H9 (cell line): ENCODE measurements around the gene NCBP3. TPM values are rescaled to one million over a fixed set of nuclear protein-coding genes. Genes with fewer than 3 reads are reported as not detected.
A peak's percentile ranks its signal among the peaks of the same experiment; 100 is the strongest.

Source experiments
- DNase-seq: peaks from one replicate; pipeline ENCODE4 v3.0.0-alpha.2; 2017
- H2AFZ ChIP-seq: one replicate; pipeline ENCODE4 v1.6.1; 2013; ENCODE audit warnings: mild to moderate bottlenecking, low read length, control low read depth, moderate library complexity
- H2AK5ac ChIP-seq: 2 replicates; pipeline ENCODE4 v1.6.1; 2013; ENCODE audit warnings: low read length, control low read depth, mixed read lengths; ENCODE audit not compliant: insufficient read length
- H2BK120ac ChIP-seq: one replicate; pipeline ENCODE4 v1.6.1; 2013; ENCODE audit warnings: low read depth, mild to moderate bottlenecking, low read length, control low read depth, inconsistent platforms; ENCODE audit not compliant: poor library complexity, severe bottlenecking
- H2BK12ac ChIP-seq: 2 replicates; pipeline ENCODE4 v1.6.1; 2013; ENCODE audit warnings: low read length, control low read depth, mixed read lengths, low read depth; ENCODE audit not compliant: insufficient read length
- H2BK15ac ChIP-seq: 2 replicates; pipeline ENCODE4 v1.6.1; 2013; ENCODE audit warnings: low read depth, low read length, control low read depth
- H2BK20ac ChIP-seq: one replicate; pipeline ENCODE4 v1.6.1; 2013; ENCODE audit warnings: low read depth, mild to moderate bottlenecking, low read length, control low read depth, inconsistent platforms; ENCODE audit not compliant: poor library complexity, severe bottlenecking
- H2BK5ac ChIP-seq: 2 replicates; pipeline ENCODE4 v1.6.1; 2013; ENCODE audit warnings: low read length, control low read depth, mixed read lengths; ENCODE audit not compliant: insufficient read length
- H3K14ac ChIP-seq: 2 replicates; pipeline ENCODE4 v1.6.1; 2013; ENCODE audit warnings: low read length, control low read depth; ENCODE audit not compliant: insufficient read depth
- H3K18ac ChIP-seq: 2 replicates; pipeline ENCODE4 v1.6.1; 2013; ENCODE audit warnings: low read depth, mild to moderate bottlenecking, mixed read lengths, low read length, control low read depth; ENCODE audit not compliant: insufficient read length
- H3K23ac ChIP-seq: 2 replicates; pipeline ENCODE4 v1.6.1; 2013; ENCODE audit warnings: low read length, control low read depth, mixed read lengths, low read depth; ENCODE audit not compliant: insufficient read length
- H3K23me2 ChIP-seq: 2 replicates; pipeline ENCODE4 v1.6.1; 2013; ENCODE audit warnings: low read depth, mild to moderate bottlenecking, mixed read lengths, low read length, control low read depth; ENCODE audit not compliant: insufficient read length, poor library complexity, severe bottlenecking
- H3K27ac ChIP-seq: 2 replicates; pipeline ENCODE4 v1.5.1; 2013; ENCODE audit warnings: low read length, control low read depth, mixed read lengths, low read depth; ENCODE audit not compliant: insufficient read length
- H3K27me3 ChIP-seq: 2 replicates; pipeline ENCODE4 v1.6.1; 2013; ENCODE audit warnings: low read length, control low read depth, inconsistent platforms; ENCODE audit not compliant: insufficient read depth
- H3K4ac ChIP-seq: 2 replicates; pipeline ENCODE4 v1.6.1; 2013; ENCODE audit warnings: low read depth, mild to moderate bottlenecking, control low read depth, inconsistent platforms, low read length, moderate library complexity
- H3K4me1 ChIP-seq: 2 replicates; pipeline ENCODE4 v1.6.1; 2013; ENCODE audit warnings: low read length, control low read depth, inconsistent platforms; ENCODE audit not compliant: insufficient read depth
- H3K4me2 ChIP-seq: 2 replicates; pipeline ENCODE4 v1.6.1; 2013; ENCODE audit warnings: low read length, control low read depth, mixed read lengths; ENCODE audit not compliant: insufficient read length, insufficient read depth
- H3K56ac ChIP-seq: 2 replicates; pipeline ENCODE4 v1.6.1; 2013; ENCODE audit warnings: low read depth, mild to moderate bottlenecking, mixed read lengths, low read length, control low read depth; ENCODE audit not compliant: insufficient read length
- H3K79me1 ChIP-seq: 2 replicates; pipeline ENCODE4 v1.6.1; 2013; ENCODE audit warnings: low read depth, mild to moderate bottlenecking, moderate library complexity, low read length, control low read depth, inconsistent platforms; ENCODE audit not compliant: insufficient read depth, poor library complexity, severe bottlenecking
- H3K79me2 ChIP-seq: 2 replicates; pipeline ENCODE4 v1.6.1; 2013; ENCODE audit warnings: low read length, control low read depth, inconsistent platforms; ENCODE audit not compliant: insufficient read depth
- H3K9ac ChIP-seq: 2 replicates; pipeline ENCODE4 v1.6.1; 2013; ENCODE audit warnings: low read length, control low read depth, mixed read lengths; ENCODE audit not compliant: insufficient read length; ENCODE audit errors: extremely low read depth
- H3K9me3 ChIP-seq: one replicate; pipeline ENCODE4 v1.6.1; 2013; ENCODE audit warnings: low read depth, low read length, inconsistent platforms; ENCODE audit not compliant: control insufficient read depth
- H3T11ph ChIP-seq: one replicate; pipeline ENCODE4 v1.6.1; 2013; ENCODE audit warnings: mild to moderate bottlenecking, low read length, control low read depth, inconsistent platforms
- H4K20me1 ChIP-seq: one replicate; pipeline ENCODE4 v1.6.1; 2013; ENCODE audit not compliant: control insufficient read depth, insufficient read length, insufficient read depth
- H4K5ac ChIP-seq: 2 replicates; pipeline ENCODE4 v1.6.1; 2013; ENCODE audit warnings: low read depth, mild to moderate bottlenecking, mixed read lengths, low read length, control low read depth; ENCODE audit not compliant: insufficient read length
- H4K8ac ChIP-seq: replicated peaks from 2 replicates; pipeline ENCODE4 v1.6.1; 2013; ENCODE audit warnings: low read length, control low read depth, mixed read lengths, low read depth; ENCODE audit not compliant: insufficient read length
- H4K91ac ChIP-seq: 2 replicates; pipeline ENCODE4 v1.6.1; 2013; ENCODE audit warnings: low read depth, mild to moderate bottlenecking, moderate library complexity, mixed read lengths, low read length, control low read depth; ENCODE audit not compliant: insufficient read length
- H3K27ac Mint-ChIP-seq, 3 experiments: 2 replicates in 2 of 3; 3 replicates in 1 of 3; pipeline ENCODE4 v1.8.0; 2020 to 2021; ENCODE audit warnings: mixed read lengths in 3 of 3, mild to moderate bottlenecking in 1 of 3, moderate library complexity in 1 of 3
- H3K27me3 Mint-ChIP-seq: 2 replicates; pipeline ENCODE4 v1.8.0; 2021; ENCODE audit warnings: low read depth, mild to moderate bottlenecking, moderate library complexity, mixed read lengths
- H3K36me3 Mint-ChIP-seq, 3 experiments: 2 replicates in 2 of 3; 3 replicates in 1 of 3; pipeline ENCODE4 v1.8.0; 2020 to 2021; ENCODE audit warnings: low read depth in 3 of 3, mixed read lengths in 3 of 3; ENCODE audit not compliant: insufficient read depth in 1 of 3
- H3K4me1 Mint-ChIP-seq, 2 experiments: 2 replicates each; pipeline ENCODE4 v1.8.0; 2020; ENCODE audit warnings: mixed read lengths in 2 of 2
- H3K4me3 Mint-ChIP-seq, 2 experiments: 2 replicates in 1 of 2; 3 replicates in 1 of 2; pipeline ENCODE4 v1.8.0; 2020 to 2021; ENCODE audit warnings: mild to moderate bottlenecking in 2 of 2, mixed read lengths in 2 of 2, moderate library complexity in 1 of 2
- H3K9me3 Mint-ChIP-seq, 2 experiments: 2 replicates in 1 of 2; 3 replicates in 1 of 2; pipeline ENCODE4 v1.8.0; 2020; ENCODE audit warnings: mild to moderate bottlenecking in 2 of 2, mixed read lengths in 2 of 2, moderate library complexity in 1 of 2
- WGBS: extraction: QIAGEN DNeasy Blood & Tissue Kit; methylation state at CpG from one replicate; pipeline ENCODE4 v1.1.7; 2013; ENCODE audit warnings: missing lambda C conversion rate, low lambda C conversion rate, mixed read lengths; ENCODE audit not compliant: insufficient read length; ENCODE audit errors: extremely low coverage; 5-methylcytosine and 5-hydroxymethylcytosine counted together
- total RNA-seq: library from RNA; stranded (reverse); gene quantifications from 2 replicates; pipeline ENCODE4 v1.2.1, GENCODE V29; 2021
- TF ChIP-seq, protein P1 (sequence below): fragments of 200-600 bp; sonication (generic); conservative IDR thresholded peaks from 3 replicates; pipeline ENCODE4 v1.8.0; 2021; ENCODE audit warnings: antibody characterized with exemption, mild to moderate bottlenecking

The NCBP3 gene
- total RNA-seq, 1 experiment from 2014 or later, result 45.7 TPM

DNA sequence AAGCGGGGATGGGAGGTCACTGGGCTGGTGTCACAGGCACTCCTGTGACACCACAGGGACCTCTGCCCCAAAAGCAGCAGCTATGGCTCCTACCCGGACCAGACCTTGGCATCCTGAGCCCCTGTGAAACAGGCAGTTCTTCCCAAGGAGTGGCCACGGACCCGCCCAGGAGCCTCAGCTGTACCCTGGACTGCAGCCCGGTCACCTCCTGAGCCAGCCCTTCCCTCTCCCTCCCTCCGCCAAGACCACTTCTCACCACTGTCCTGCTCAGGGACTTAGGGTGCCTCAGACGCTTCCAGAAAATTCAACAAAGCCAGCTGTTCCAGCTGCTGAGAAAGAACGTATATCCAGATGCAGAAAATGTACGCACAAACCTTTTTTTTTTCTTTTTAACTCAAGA, 13.9 kb upstream of the NCBP3 start:
- Histone ChIP-seq H2BK12ac (no peak overlapping the region), H3K9ac (no peak overlapping the region), H3K56ac (no peak overlapping the region), H4K8ac (no peak overlapping the region), H3K9me3 (no peaks in the 10 kb centered on the region), H3K4me1 (no peaks in the 10 kb centered on the region), H3K27ac (no peak overlapping the region), H3K18ac (no peak overlapping the region), H3T11ph (no peak overlapping the region), H3K27me3 (no peaks in the 10 kb centered on the region), H4K5ac (no peak overlapping the region), H3K14ac (no peak overlapping the region), H2AFZ (no peak overlapping the region), H4K20me1 (no peaks in the 10 kb centered on the region), H3K23ac (no peak overlapping the region), H2BK120ac (no peak overlapping the region), H2BK15ac (no peak overlapping the region), H3K23me2 (peaks cover 4% of the 10 kb centered on the region), H2BK20ac (no peak overlapping the region), H3K79me2 (no peaks in the 10 kb centered on the region), H3K4ac (no peak overlapping the region), H2BK5ac (no peak overlapping the region), H3K4me2 (no peak overlapping the region), H2AK5ac (no peak overlapping the region), H3K79me1 (no peaks in the 10 kb centered on the region), H4K91ac (no peak overlapping the region)
- Mint-ChIP-seq H3K36me3 (peaks cover 2 to 9% (median 3%) of the 10 kb centered on the region in 3 experiments; a peak in 3 of 7 replicates), H3K27me3 (no peaks in the 10 kb centered on the region), H3K4me1 (peaks cover under 1% of the 10 kb centered on the region in 2 experiments; a peak in 1 of 4 replicates), H3K9me3 (peaks cover under 1 to 1% of the 10 kb centered on the region in 2 experiments; a peak in 3 of 5 replicates), H3K27ac (no peak overlapping the region), H3K4me3 (no peak overlapping the region)
- TF ChIP-seq, protein P1, sequence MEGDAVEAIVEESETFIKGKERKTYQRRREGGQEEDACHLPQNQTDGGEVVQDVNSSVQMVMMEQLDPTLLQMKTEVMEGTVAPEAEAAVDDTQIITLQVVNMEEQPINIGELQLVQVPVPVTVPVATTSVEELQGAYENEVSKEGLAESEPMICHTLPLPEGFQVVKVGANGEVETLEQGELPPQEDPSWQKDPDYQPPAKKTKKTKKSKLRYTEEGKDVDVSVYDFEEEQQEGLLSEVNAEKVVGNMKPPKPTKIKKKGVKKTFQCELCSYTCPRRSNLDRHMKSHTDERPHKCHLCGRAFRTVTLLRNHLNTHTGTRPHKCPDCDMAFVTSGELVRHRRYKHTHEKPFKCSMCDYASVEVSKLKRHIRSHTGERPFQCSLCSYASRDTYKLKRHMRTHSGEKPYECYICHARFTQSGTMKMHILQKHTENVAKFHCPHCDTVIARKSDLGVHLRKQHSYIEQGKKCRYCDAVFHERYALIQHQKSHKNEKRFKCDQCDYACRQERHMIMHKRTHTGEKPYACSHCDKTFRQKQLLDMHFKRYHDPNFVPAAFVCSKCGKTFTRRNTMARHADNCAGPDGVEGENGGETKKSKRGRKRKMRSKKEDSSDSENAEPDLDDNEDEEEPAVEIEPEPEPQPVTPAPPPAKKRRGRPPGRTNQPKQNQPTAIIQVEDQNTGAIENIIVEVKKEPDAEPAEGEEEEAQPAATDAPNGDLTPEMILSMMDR, result no peak
- peak; percentile 28 for DNase-seq
- no CpG with 5 or more reads among the region's 9 CpGs for WGBS
